Keratinocyte (primary cell): ENCODE data around the gene ACOT7. TPM values are rescaled to one million over a fixed set of nuclear protein-coding genes. Genes with fewer than 3 reads are reported as not detected.

Experiments
- DNase-seq: peaks from one replicate; pipeline ENCODE4 v3.0.0-alpha.2; 2011; ENCODE audit warnings: low read depth, missing footprints, low spot score
- FAIRE-seq: peaks from 2 replicates; lab custom pipeline; 2011; peaks lifted over from hg19 to GRCh38; lab: Jason Lieb, UNC
- H2AFZ ChIP-seq: 2 replicates; pipeline ENCODE4 v1.6.0; 2012; ENCODE audit warnings: low read length, control low read depth, inconsistent platforms; ENCODE audit not compliant: control insufficient read depth
- H3K27ac ChIP-seq: 2 replicates; pipeline ENCODE4 v1.5.1; 2011; ENCODE audit warnings: low read length; ENCODE audit not compliant: control insufficient read depth, insufficient read depth
- H3K27me3 ChIP-seq: 3 replicates; pipeline ENCODE4 v1.6.0; 2011; ENCODE audit warnings: low read length; ENCODE audit not compliant: control insufficient read depth, insufficient read depth; ENCODE audit errors: extremely low read depth
- H3K36me3 ChIP-seq, 2 experiments: 2 replicates in 1 of 2; 3 replicates in 1 of 2; pipeline ENCODE4 v1.5.1; 2011; ENCODE audit warnings: low read length in 2 of 2, mild to moderate bottlenecking in 1 of 2; ENCODE audit not compliant: control insufficient read depth in 2 of 2, insufficient read depth in 2 of 2; ENCODE audit errors: extremely low read depth in 1 of 2
- H3K4me1 ChIP-seq: 3 replicates; pipeline ENCODE4 v1.5.1; 2011; ENCODE audit warnings: low read length; ENCODE audit not compliant: control insufficient read depth, insufficient read depth; ENCODE audit errors: extremely low read depth
- H3K4me2 ChIP-seq: 3 replicates; pipeline ENCODE4 v1.6.0; 2011; ENCODE audit warnings: low read depth, low read length; ENCODE audit not compliant: control insufficient read depth, insufficient read depth; ENCODE audit errors: extremely low read depth
- H3K4me3 ChIP-seq, 3 experiments: fragments of 200-600 bp in 1 of 3; sonication (generic) in 1 of 3; 2 replicates in 2 of 3; 3 replicates in 1 of 3; pipeline ENCODE4 v1.5.1; 2011 to 2016; ENCODE audit warnings: low read length in 3 of 3, mild to moderate bottlenecking in 3 of 3, control low read depth in 2 of 3, inconsistent platforms in 1 of 3, low read depth in 1 of 3, mixed read lengths in 1 of 3, mixed run types in 1 of 3, moderate library complexity in 1 of 3; ENCODE audit not compliant: control insufficient read depth in 2 of 3, insufficient read depth in 2 of 3; ENCODE audit errors: extremely low read depth in 1 of 3
- H3K79me2 ChIP-seq: 2 replicates; pipeline ENCODE4 v1.6.0; 2012; ENCODE audit warnings: low read length; ENCODE audit not compliant: control insufficient read depth, insufficient read depth
- H3K9ac ChIP-seq: 3 replicates; pipeline ENCODE4 v1.6.0; 2011; ENCODE audit warnings: low read length; ENCODE audit not compliant: control insufficient read depth, insufficient read depth; ENCODE audit errors: extremely low read depth
- H3K9me1 ChIP-seq: 3 replicates; pipeline ENCODE4 v1.6.0; 2011; ENCODE audit warnings: low read length; ENCODE audit not compliant: control insufficient read depth, insufficient read depth; ENCODE audit errors: extremely low read depth
- H3K9me3 ChIP-seq: 2 replicates; pipeline ENCODE4 v1.5.1; 2012; ENCODE audit warnings: low read depth, low read length; ENCODE audit not compliant: control insufficient read depth
- H4K20me1 ChIP-seq: 3 replicates; pipeline ENCODE4 v1.6.0; 2011; ENCODE audit warnings: low read length; ENCODE audit not compliant: control insufficient read depth, insufficient read depth; ENCODE audit errors: extremely low read depth
- EZH2 ChIP-seq: IDR thresholded peaks from one replicate; pipeline ENCODE4 v1.6.1; 2012; ENCODE audit warnings: inconsistent platforms, mild to moderate bottlenecking, low read length, moderate library complexity
- dilution Hi-C: fragments of 300-500 bp; cut with MboI; formaldehyde crosslinking; loops from one replicate; pipeline ENCODE4 v1.7.0; 2020; ENCODE audit warnings: low sequenced_read_pairs; ENCODE audit not compliant: extremely low pct_ligation_motif_present
- polyA plus RNA-seq, 5 experiments: library from polyadenylated mRNA; depleted of rRNA in 3 of 5; stranded (reverse) in 3 of 5; stranded (forward) in 1 of 5; unstranded in 1 of 5; fragments of >200 nt; gene quantifications; 1 replicate in 1 of 5; 2 replicates in 3 of 5; 3 replicates in 1 of 5; pipeline versions ENCODE4 v1.2.1 to v1.2.3, GENCODE V29; 2011 to 2012; ENCODE audit warnings: missing spikeins in 2 of 5, low read depth in 1 of 5, low replicate concordance in 1 of 5
- TF ChIP-seq, protein P1 (sequence below), 3 experiments: IDR thresholded peaks in 1 of 3; conservative IDR thresholded peaks in 1 of 3; optimal IDR thresholded peaks in 1 of 3; 2 replicates in 2 of 3; 3 replicates in 1 of 3; pipeline versions ENCODE3 to v1.5.1; 2011; ENCODE audit warnings: low read length in 3 of 3, mild to moderate bottlenecking in 3 of 3, moderate library complexity in 2 of 3, control low read depth in 1 of 3, inconsistent platforms in 1 of 3; ENCODE audit not compliant: insufficient read depth in 2 of 3; ENCODE audit errors: extremely low read depth in 1 of 3

Gene ACOT7
- polyA plus RNA-seq, 1 donor (not counting 4 experiments of a cell fraction or from before 2014, with no cell fraction given), result 226 TPM

DNA sequence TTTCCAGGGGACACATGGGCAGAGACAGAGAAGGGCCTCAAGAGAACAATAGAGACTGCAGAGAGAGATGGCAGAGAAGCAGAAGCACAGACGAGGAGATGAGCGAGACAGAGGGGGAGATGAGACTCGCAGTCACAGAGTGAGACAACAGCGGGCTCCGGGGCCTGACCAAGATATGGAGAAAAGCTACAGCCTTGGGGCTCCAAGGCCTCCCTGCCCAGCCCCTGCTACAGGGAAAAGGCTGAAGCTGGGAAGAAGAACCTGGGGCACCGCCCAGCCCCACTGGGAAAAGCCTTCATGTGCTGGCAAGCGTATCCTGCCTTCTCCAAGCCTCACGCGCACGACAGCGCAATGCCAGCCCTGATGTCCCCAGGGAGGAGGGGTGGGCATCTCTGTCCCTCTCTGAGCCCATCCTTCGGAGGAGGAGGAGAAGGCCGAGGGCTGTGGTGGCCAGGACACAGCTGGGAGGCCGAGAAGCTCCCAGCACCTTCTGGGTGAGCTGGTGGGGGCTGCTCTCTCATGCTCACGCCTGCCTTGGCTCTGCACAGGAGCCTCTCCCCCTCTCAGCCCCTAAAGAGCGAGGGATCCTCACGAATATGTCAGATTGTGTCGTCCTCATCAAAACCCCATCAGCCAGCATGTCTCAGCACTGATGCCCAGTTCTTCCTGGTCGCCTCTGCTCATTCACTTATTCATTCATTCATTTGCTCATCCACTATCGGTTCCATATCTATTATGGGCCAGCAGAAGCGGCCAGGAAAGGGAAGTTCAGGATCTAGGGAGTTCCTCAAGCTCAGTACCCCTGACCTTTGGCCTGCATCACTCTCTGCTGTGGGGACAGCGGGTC lies 56.6 kb downstream of the ACOT7 start:
- no peak overlapping the region for H3K27ac ChIP-seq
- H3K27me3 ChIP-seq, result no peaks in the 10 kb centered on the region
- no peak overlapping the region for H3K4me2 ChIP-seq
- DNase-seq (no peak), FAIRE-seq (no peak)
- no peak overlapping the region for H3K4me3 ChIP-seq
- no peak overlapping the region for H2AFZ ChIP-seq
- TF ChIP-seq, protein P1, sequence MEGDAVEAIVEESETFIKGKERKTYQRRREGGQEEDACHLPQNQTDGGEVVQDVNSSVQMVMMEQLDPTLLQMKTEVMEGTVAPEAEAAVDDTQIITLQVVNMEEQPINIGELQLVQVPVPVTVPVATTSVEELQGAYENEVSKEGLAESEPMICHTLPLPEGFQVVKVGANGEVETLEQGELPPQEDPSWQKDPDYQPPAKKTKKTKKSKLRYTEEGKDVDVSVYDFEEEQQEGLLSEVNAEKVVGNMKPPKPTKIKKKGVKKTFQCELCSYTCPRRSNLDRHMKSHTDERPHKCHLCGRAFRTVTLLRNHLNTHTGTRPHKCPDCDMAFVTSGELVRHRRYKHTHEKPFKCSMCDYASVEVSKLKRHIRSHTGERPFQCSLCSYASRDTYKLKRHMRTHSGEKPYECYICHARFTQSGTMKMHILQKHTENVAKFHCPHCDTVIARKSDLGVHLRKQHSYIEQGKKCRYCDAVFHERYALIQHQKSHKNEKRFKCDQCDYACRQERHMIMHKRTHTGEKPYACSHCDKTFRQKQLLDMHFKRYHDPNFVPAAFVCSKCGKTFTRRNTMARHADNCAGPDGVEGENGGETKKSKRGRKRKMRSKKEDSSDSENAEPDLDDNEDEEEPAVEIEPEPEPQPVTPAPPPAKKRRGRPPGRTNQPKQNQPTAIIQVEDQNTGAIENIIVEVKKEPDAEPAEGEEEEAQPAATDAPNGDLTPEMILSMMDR (optimal IDR thresholded peaks at IDR 0.05 in 1 of 3, IDR thresholded peaks at IDR 0.05 in 1 of 3, conservative IDR thresholded peaks at IDR 0.05 in 1 of 3; ENCODE audit: extremely low read depth in 1 of 3, insufficient read depth in 2 of 3, low read length in 3 of 3), result no peak
- TF ChIP-seq EZH2, result no peak
- no peaks in the 10 kb centered on the region for H3K4me1 ChIP-seq
- H3K36me3 ChIP-seq, result peaks cover 22 to 36% of the 10 kb centered on the region in 2 experiments
- peaks cover 23% of the 10 kb centered on the region for H3K79me2 ChIP-seq
- H3K9ac ChIP-seq, result no peak overlapping the region
- no peaks in the 10 kb centered on the region for H3K9me1 ChIP-seq
- H3K9me3 ChIP-seq, result no peaks in the 10 kb centered on the region
- peaks cover 3% of the 10 kb centered on the region for H4K20me1 ChIP-seq
- dilution Hi-C loops, result no loop called here

DNA sequence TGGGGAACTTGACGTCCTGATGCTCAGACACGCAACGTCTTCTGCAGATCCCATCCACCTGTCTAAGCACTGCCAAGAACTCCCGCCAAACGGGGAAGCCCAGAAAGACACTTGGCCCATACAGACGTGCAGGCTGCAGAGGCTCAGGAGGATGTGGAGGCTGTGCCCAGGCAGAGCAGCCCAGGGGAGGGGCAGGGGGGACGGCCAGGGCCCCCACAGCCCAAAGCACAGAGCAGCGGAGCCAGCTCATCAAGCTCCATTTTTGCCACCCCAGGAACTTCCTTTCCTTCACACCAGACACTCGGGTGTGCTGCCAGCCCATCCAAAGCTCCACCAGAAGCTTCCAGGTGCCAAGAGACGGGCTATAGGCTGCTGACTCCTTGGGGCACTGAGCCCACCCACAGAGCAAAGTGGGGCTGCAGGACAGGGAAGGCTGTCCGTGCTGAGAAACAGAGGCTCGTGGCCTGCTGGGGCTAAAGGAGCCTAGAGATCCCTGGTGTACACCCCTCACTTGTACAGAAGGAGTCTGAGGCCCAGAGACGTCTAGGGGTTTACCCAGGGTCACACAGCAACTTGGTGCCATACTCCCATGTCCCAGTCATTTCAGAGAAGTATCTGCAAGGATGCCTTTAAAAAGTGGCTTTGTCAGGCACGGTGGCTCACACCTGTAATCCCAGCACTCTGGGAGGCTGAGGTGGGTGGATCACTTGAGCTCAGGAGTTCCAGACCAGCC lies 59.1 kb downstream of the ACOT7 start:
- TF ChIP-seq EZH2, result no peak
- TF ChIP-seq, protein P1 (optimal IDR thresholded peaks at IDR 0.05 in 1 of 3, IDR thresholded peaks at IDR 0.05 in 1 of 3, conservative IDR thresholded peaks at IDR 0.05 in 1 of 3; ENCODE audit: extremely low read depth in 1 of 3, insufficient read depth in 2 of 3, low read length in 3 of 3), result no peak
- peaks cover 38 to 41% of the 10 kb centered on the region in 2 experiments for H3K36me3 ChIP-seq
- dilution Hi-C loops, result no loop called here
- H3K4me3 ChIP-seq, result no peak overlapping the region
- peaks cover 17% of the 10 kb centered on the region for H3K4me1 ChIP-seq
- peaks cover 3% of the 10 kb centered on the region for H4K20me1 ChIP-seq
- H2AFZ ChIP-seq, result no peak overlapping the region
- no peaks in the 10 kb centered on the region for H3K27me3 ChIP-seq
- no peak for DNase-seq
- H3K9ac ChIP-seq, result no peak overlapping the region
- FAIRE-seq, result no peak
- H3K79me2 ChIP-seq, result peaks cover 15% of the 10 kb centered on the region
- H3K9me3 ChIP-seq, result no peaks in the 10 kb centered on the region
- H3K4me2 ChIP-seq, result no peak overlapping the region
- H3K27ac ChIP-seq, result no peak overlapping the region
- no peaks in the 10 kb centered on the region for H3K9me1 ChIP-seq
